NB4 (cell line): ENCODE results near the gene CMC2.

Experiments used
- DNase-seq: peaks from one replicate; pipeline ENCODE4 v3.0.0; 2010; ENCODE audit warnings: low read depth
- H3K4me3 ChIP-seq: one replicate; pipeline ENCODE4 v1.5.1; 2011; ENCODE audit warnings: mild to moderate bottlenecking, low read depth, low read length, moderate library complexity
- CTCF ChIP-seq: IDR thresholded peaks from one replicate; pipeline ENCODE4 v1.5.1; 2012; ENCODE audit warnings: low read depth, low read length
- MAX ChIP-seq: IDR thresholded peaks from 2 replicates; pipeline ENCODE4 v1.6.1; 2011; ENCODE audit warnings: low read depth, low read length
- MYC ChIP-seq: IDR thresholded peaks from 2 replicates; pipeline ENCODE4 v1.6.1; 2011; ENCODE audit warnings: low read depth, low read length
- POLR2A ChIP-seq: IDR thresholded peaks from 2 replicates; pipeline ENCODE4 v1.6.1; 2011; ENCODE audit warnings: mild to moderate bottlenecking; ENCODE audit not compliant: insufficient read length; ENCODE audit errors: extremely low read depth

The CMC2 gene

GRCh38 chr16:80990577-80990976, 16.1 kb downstream of the CMC2 start:
- DNase-seq: no peak
- H3K4me3 ChIP-seq: no peak overlapping the region
- no peak for TF ChIP-seq MYC
- no peak for TF ChIP-seq MAX
- TF ChIP-seq POLR2A: no peak
- no peak for TF ChIP-seq CTCF

- no peak for DNase-seq
- TF ChIP-seq CTCF (no peak), MYC (no peak), POLR2A (no peak), MAX (no peak)
- H3K4me3 ChIP-seq: no peak overlapping the region
Measured at GRCh38 chr16:80989801-80990200, 16.9 kb downstream of the CMC2 start.

- TF ChIP-seq MYC (no peak), POLR2A (no peak), MAX (no peak), CTCF (no peak)
- DNase-seq: no peak
- no peak overlapping the region for H3K4me3 ChIP-seq
Measured at GRCh38 chr16:80988756-80989155, 17.9 kb downstream of the CMC2 start.

- no peak overlapping the region for H3K4me3 ChIP-seq
- no peak for DNase-seq
- TF ChIP-seq MAX: no peak
- TF ChIP-seq MYC: no peak
- TF ChIP-seq POLR2A: no peak
- TF ChIP-seq CTCF: no peak
Measured at GRCh38 chr16:80986557-80986956, 20.1 kb downstream of the CMC2 start.

- no peak for DNase-seq
- TF ChIP-seq MAX (no peak), MYC (no peak), CTCF (no peak), POLR2A (no peak)
- no peak overlapping the region for H3K4me3 ChIP-seq
Measured at GRCh38 chr16:80985611-80986010, 21.1 kb downstream of the CMC2 start.
